CD1c-positive myeloid dendritic cell (primary cell): Measurements from ENCODE around the gene RABGGTA.
"Not testable (repeated sequence)": the region's sequence is repeated elsewhere in the genome, so short reads cannot be mapped to it uniquely, and the experiment has no call there.

Experiments
- DNase-seq: peaks from one replicate; pipeline ENCODE4 v3.0.0-alpha.2; 2016; ENCODE audit errors: extremely low spot score

RABGGTA gene

GRCh38 chr14:24260780-24261157 lies 10.6 kb downstream of the RABGGTA start:
- no peak for DNase-seq

GRCh38 chr14:24260026-24260779 lies 11.2 kb downstream of the RABGGTA start:
- no peak for DNase-seq

DNA sequence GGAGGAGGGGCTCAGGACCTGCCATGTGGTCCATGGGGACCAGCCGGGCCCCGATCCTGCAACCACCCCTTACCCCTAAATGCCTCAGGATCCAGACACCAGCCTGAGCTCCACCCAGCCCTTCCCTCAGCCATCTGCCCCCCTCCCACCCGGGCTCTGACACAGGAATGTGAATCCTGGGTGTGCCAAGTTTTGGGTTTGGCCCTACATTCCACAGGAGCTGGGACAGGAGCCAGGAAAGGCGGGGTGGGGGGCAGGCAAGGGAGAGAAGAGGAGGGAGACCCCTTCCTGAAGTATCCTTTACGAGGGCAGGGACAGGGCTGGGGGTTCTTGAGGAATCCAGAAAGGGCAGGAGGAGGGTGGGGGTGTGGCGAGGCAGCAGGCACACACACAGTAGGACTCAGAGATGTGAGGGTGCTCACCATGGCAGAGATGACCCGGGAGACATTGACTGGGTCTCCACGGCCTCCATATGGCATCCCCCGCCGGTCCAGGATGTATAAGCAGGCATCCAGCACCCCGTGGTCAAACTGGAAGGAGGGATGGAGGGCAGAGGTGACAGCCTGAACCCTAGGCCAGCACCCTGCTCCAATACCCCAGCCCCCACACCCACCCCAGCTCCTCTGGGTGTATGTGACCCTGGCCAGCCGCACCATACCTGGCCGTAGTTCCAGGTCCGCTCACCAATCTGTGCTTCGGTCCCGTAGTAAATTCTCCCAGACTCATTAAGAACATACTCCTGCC lies 11.9 kb downstream of the RABGGTA start:
- no peak for DNase-seq

DNA sequence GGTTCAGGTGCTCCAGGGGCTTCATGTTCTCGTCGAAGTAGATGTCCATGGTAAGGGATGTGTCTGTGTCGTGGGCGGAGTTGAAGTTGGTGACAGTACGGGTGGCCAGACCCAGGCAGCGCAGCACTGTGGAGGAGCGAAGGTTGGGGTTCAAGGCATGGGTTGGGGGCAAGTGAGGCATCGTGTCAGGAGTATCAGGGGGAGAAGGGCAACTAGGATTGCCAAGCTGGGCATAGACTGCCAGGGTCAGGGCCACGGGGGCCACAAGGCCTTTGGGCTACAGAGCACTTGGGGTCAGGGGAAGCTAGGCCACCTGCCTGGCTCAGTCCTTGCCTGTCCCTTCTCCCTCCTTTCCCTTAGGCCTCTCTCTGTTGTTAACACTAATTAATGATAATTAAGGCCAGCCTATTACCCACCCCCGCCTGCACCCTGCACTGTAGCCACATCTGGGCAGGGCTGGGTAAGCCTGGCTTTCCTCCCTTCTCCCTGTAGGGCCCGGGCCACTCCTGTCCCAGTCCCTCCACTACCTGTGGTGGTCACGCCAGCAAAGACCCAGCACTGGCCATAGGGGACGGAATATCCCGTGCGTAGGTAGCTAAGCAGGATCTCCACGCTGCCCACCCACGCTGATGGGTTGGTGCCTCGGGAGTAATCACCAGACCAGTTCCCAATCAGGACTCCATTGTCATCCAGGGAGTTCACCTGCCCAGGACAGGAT lies 12.7 kb downstream of the RABGGTA start:
- no peak for DNase-seq

- no peak for DNase-seq
Observed at GRCh38 chr14:24258119-24258518, 13.3 kb downstream of the RABGGTA start.

- DNase-seq = no peak
Observed at GRCh38 chr14:24256960-24257359, 14.4 kb downstream of the RABGGTA start.

GRCh38 chr14:24255931-24256711 lies 15.3 kb downstream of the RABGGTA start:
- DNase-seq = no peak

DNA sequence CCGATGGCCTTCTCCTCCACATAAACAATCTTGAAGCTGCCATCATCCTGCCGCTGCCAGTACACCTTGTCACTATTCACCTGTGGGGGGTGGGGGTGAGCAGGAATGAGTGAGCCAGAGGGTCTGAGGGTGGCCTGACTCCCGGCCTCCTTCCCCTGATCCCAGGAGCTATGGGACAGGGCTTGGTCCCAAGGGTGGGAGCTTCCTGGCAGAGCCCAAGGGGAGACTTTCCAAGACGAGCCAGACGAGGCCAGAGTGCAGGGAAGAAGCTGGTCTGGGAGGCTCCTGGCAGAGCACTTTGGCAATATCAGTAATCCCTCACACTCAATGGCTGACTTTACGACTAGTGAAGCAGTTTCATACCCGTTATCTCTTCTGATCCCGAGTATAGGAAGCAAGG lies 16.0 kb downstream of the RABGGTA start:
- no peak for DNase-seq

DNA sequence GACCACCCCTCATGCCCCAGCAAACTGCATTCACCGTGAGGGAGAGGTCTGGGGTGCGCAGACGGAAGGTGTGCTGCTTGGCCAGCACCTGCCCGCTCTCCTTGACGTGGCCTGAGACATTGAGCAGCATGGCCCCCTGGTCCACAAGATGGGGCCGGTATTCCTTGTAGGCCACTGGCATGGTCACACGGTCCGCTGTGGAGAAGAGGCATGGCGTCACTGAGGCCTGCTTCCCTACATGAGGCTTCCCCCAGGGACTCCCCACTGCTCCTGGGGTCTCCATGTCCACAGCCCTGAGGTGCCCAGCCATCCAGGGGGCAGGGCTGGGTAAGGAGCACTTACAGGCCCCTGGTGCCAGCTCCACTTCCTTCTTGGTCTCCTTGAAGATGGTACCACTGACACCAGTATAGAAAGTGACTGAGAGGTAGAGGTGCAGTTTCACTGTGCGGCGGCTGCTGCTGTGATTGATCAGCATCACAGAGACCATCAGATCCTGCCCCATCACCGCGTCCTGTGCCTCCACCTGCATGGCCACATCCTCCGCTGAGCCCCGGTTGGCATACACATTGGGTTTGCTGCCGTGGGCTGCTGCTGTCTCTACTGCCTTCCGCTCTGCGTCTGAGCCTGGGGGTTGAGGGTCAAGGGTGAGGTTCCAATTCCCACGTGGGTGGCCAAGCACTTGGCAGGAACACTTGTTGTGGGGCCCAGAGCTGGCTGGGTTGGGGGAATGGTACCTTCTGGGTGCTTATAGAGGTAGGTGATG lies 16.6 kb downstream of the RABGGTA start:
- no peak for DNase-seq

DNA sequence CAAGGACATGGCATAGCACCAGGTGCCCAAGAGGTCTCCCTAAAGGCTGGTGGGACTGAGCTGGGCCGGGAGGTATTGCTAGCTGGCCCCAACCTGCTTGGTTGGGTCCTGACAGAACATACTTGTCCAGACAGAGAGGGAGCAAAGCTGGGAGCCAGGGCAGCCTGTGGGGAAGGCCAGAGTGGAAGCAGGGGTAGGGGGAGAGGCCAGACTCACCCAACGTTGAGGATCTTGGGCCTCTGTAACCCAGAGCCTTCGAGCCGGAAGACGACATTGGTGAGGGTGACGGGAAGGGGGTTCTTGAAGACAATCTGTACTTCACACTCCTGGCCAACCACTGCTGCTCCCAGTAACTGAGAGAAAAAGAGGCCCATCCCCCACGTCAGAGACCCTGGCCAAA lies 17.5 kb downstream of the RABGGTA start:
- no peak for DNase-seq

- DNase-seq = no peak
Observed at GRCh38 chr14:24252289-24253124, 18.9 kb downstream of the RABGGTA start.

GRCh38 chr14:24251880-24252288 lies 19.5 kb downstream of the RABGGTA start:
- DNase-seq = no peak

- no peak for DNase-seq
Observed at GRCh38 chr14:24250354-24250753, 21.0 kb downstream of the RABGGTA start.

DNA sequence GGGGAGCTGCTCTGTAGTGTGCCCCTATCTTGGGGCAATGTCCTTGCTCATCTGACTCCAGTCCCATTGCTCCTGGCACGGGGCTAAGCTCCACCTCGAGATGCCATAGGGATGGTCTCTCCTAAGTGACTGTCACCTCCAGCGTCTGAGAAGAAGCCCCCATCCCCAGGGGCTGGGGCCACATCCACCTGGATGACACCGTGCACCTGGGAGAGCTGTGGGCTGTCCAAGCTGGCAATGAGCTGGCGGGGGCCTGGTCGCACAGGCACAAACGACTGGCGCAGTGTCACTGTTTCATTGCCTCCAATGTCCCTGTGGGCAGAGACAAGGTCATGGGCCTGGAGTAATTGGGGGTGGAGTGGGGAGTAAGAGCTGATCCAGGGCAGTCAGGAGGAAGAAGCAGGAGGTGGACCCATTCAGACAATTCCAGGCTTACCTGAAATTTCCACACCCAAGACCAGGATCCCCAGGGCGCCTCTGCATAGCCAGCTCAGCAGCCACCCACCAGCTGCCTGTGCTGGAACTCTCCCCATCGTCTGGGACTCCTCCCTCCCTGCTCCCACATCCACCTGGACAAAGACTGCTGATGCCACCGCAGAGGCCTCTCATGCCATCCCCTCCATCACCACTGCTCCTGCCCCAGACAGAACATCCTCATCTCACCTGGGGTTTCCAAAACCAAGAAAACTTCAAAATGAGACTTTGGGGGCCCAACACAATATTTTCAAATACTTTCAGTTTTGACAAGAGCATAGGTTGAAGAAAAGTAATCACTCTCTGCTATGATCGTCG lies 22.0 kb downstream of the RABGGTA start:
- DNase-seq = no peak

DNA sequence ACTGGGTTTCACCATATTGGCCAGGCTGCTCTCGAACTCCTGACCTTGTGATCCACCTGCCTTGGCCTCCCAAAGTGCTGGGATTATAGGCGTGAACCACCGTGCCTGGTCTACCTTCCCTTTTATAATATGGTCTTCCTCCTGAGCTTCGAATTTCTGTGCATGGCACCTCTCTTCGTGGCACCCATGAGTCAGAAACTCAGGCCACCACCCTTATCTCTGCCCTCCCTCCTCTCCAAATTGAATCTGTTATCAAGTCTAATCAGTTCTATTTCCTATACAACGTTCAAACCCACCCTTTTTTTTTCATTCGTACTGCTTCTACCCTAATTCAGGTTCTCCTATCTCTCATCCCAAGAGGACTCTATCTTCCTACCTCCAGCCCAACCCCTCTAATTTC lies 24.0 kb downstream of the RABGGTA start:
- DNase-seq = no peak

GRCh38 chr14:24246765-24247212 lies 24.6 kb downstream of the RABGGTA start:
- DNase-seq = peak; percentile 17

DNA sequence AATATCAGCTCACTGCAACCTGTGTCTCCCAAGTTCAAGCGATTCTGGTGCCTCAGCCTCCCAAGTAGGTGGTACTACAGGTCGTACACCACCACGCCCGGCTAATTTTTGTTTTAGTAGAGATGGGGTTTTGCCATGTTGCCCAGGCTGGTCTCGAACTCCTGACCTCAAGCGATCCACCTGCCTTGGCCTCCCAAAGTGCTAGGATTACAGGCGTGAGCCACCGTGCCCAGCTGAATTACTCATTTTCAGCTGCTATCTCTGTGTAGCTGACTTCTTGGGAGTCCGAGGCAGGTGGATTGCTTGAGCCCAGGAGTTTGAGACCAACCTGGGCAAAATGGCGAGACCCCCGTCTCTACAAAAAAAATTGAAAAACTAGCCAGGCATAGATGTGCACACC lies 26.0 kb downstream of the RABGGTA start:
- not testable (repeated sequence) for DNase-seq

DNA sequence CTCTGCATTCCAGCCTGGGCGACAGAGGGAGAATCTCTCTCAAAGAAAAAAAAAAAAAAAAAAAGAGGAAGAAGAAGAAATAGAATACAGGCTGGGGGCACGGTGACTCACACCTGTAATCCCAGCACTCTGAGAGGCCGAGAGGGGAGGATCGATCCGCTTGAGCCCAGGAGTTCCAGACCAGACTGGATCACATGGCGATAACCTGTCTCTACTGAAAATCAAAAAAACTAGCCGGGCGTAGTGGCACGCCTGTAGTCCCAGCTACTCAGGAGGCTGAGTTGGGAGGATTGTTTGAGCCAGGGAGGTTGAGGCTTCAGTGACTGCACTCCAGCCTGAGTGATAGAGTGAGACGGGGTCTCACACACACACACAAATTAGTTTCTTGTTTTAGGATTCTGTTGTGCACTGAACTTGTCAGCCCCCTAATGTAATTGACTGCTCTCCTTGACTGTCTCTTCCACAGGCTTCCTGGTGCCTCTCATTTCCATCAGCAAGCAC lies 28.0 kb downstream of the RABGGTA start:
- peak; percentile 45 for DNase-seq

- peak; percentile 96 for DNase-seq
Observed at GRCh38 chr14:24241829-24242443, 29.5 kb downstream of the RABGGTA start.
